HFFc6 (cell line): Measurements from ENCODE around the gene WDR33. TPM values are rescaled to one million over a fixed set of nuclear protein-coding genes. Genes with fewer than 3 reads are reported as not detected.

ENCODE experiments used
- DNase-seq: peaks from one replicate; pipeline ENCODE4 v3.0.0-alpha.2; 2018
- H3K27ac Mint-ChIP-seq: 2 replicates; pipeline ENCODE4 v1.8.0; 2020; ENCODE audit warnings: mild to moderate bottlenecking, mixed read lengths
- H3K27me3 Mint-ChIP-seq: 2 replicates; pipeline ENCODE4 v1.8.0; 2021; ENCODE audit warnings: mild to moderate bottlenecking, moderate library complexity, mixed read lengths; ENCODE audit not compliant: insufficient read depth
- H3K36me3 Mint-ChIP-seq: 2 replicates; pipeline ENCODE4 v1.8.0; 2021; ENCODE audit warnings: low read depth, mixed read lengths
- H3K4me1 Mint-ChIP-seq: 2 replicates; pipeline ENCODE4 v1.8.0; 2020; ENCODE audit warnings: low read depth, mixed read lengths
- H3K4me3 Mint-ChIP-seq: 2 replicates; pipeline ENCODE4 v1.8.0; 2020; ENCODE audit warnings: mild to moderate bottlenecking, moderate library complexity, mixed read lengths
- H3K9me3 Mint-ChIP-seq: 2 replicates; pipeline ENCODE4 v1.8.0; 2020; ENCODE audit warnings: mild to moderate bottlenecking, mixed read lengths
- CTCF ChIP-seq: fragments of 200-600 bp; sonication (generic); IDR thresholded peaks from 2 replicates; pipeline ENCODE4 v1.5.0; 2021; ENCODE audit warnings: antibody characterized with exemption, mild to moderate bottlenecking
- total RNA-seq, 6 experiments: library from RNA; stranded (reverse); fragmentation: NEBNext Ultra II Directional; extraction: Animal tissue kit (Norgen Biotek cat#: 25700); gene quantifications; 2 replicates in 1 of 6; 3 replicates in 5 of 6; pipeline ENCODE4 v1.2.3, GENCODE V29; 2021

WDR33 gene
- total RNA-seq, 6 experiments from 2014 or later, result 36.3 to 40.1 (median 39.4) TPM

- no peaks in the 10 kb centered on the region for H3K27me3 Mint-ChIP-seq
- peak overlapping the region; percentile 52 for H3K27ac Mint-ChIP-seq
- peaks cover 18% of the 10 kb centered on the region for H3K36me3 Mint-ChIP-seq
- no peaks in the 10 kb centered on the region for H3K9me3 Mint-ChIP-seq
- H3K4me1 Mint-ChIP-seq, result peaks cover 43% of the 10 kb centered on the region
- TF ChIP-seq CTCF, result no peak
- no peak overlapping the region for H3K4me3 Mint-ChIP-seq
- no peak for DNase-seq
Observed at GRCh38 chr2:127769587-127769986, 41.4 kb downstream of the WDR33 start.

GRCh38 chr2:127768775-127769479 lies 42.0 kb downstream of the WDR33 start:
- DNase-seq, result no peak
- no peak for TF ChIP-seq CTCF

GRCh38 chr2:127763776-127764175 lies 47.2 kb downstream of the WDR33 start:
- H3K4me3 Mint-ChIP-seq, result peak overlapping the region; percentile 31; the same call in 1 of the 2 replicates
- H3K27me3 Mint-ChIP-seq, result no peaks in the 10 kb centered on the region
- H3K27ac Mint-ChIP-seq, result peak overlapping the region; percentile 87
- peaks cover 44% of the 10 kb centered on the region for H3K4me1 Mint-ChIP-seq
- H3K36me3 Mint-ChIP-seq, result peaks cover 30% of the 10 kb centered on the region
- TF ChIP-seq CTCF, result no peak
- H3K9me3 Mint-ChIP-seq, result no peaks in the 10 kb centered on the region
- DNase-seq, result peak; percentile 60

More at GRCh38 chr2:127768775-127769479, 42.0 kb downstream of the WDR33 start:
- H3K27me3 Mint-ChIP-seq, result no peaks in the 10 kb centered on the region
- no peaks in the 10 kb centered on the region for H3K9me3 Mint-ChIP-seq
- peaks cover 23% of the 10 kb centered on the region for H3K36me3 Mint-ChIP-seq
- H3K4me1 Mint-ChIP-seq, result peaks cover 50% of the 10 kb centered on the region
- peak overlapping the region; percentile 52 for H3K27ac Mint-ChIP-seq
- H3K4me3 Mint-ChIP-seq, result no peak overlapping the region

- peak overlapping the region; percentile 87 for H3K27ac Mint-ChIP-seq
- H3K9me3 Mint-ChIP-seq, result no peaks in the 10 kb centered on the region
- H3K36me3 Mint-ChIP-seq, result peaks cover 26% of the 10 kb centered on the region
- peaks cover 44% of the 10 kb centered on the region for H3K4me1 Mint-ChIP-seq
- no peaks in the 10 kb centered on the region for H3K27me3 Mint-ChIP-seq
- H3K4me3 Mint-ChIP-seq, result peak overlapping the region; percentile 66
- no peak for TF ChIP-seq CTCF
- DNase-seq, result peak; percentile 74
Observed at GRCh38 chr2:127762846-127763245, 48.1 kb downstream of the WDR33 start.

GRCh38 chr2:127762441-127762840 lies 48.5 kb downstream of the WDR33 start:
- TF ChIP-seq CTCF, result no peak
- H3K9me3 Mint-ChIP-seq, result no peaks in the 10 kb centered on the region
- no peak overlapping the region for H3K4me3 Mint-ChIP-seq
- H3K36me3 Mint-ChIP-seq, result peaks cover 24% of the 10 kb centered on the region
- H3K27ac Mint-ChIP-seq, result peak overlapping the region; percentile 87
- H3K4me1 Mint-ChIP-seq, result peaks cover 44% of the 10 kb centered on the region
- no peak for DNase-seq
- H3K27me3 Mint-ChIP-seq, result no peaks in the 10 kb centered on the region
